ENCODE measurements around the gene PRRT4.

PRRT4 gene

GRCh38 chr7:128361411-128362379 is at the start of gene PRRT4:
PRRT4 (minus strand) TSS chr7:128361690.
- peak; percentile 48 to 62 for DNase-seq

DNA sequence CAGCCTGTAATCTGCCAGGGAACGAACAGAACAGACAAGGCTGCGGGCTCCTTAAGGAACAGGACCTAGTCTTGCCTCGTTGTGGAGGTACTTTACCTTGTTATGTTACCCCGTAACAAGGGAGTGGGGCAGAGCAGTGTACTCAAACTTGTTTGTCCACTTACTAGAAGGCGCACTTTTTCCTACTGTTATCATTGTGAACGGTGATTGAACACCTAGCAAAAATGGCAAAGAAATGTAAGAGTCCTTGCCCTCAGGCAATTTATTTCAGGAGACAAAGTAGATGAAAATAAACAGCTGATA is 48.9 kb upstream of the PRRT4 start:
- DNase-seq: no peak

GRCh38 chr7:128409596-128410450 is 48.3 kb upstream of the PRRT4 start, which contains the start of gene IMPDH1:
IMPDH1 (minus strand) TSS chr7:128409982; CDS start chr7:128409901, 81 bp downstream.
- peak; percentile 95 to 96 for DNase-seq

- no peak for DNase-seq
Observed at GRCh38 chr7:128408709-128409595, 47.5 kb upstream of the PRRT4 start.

DNA sequence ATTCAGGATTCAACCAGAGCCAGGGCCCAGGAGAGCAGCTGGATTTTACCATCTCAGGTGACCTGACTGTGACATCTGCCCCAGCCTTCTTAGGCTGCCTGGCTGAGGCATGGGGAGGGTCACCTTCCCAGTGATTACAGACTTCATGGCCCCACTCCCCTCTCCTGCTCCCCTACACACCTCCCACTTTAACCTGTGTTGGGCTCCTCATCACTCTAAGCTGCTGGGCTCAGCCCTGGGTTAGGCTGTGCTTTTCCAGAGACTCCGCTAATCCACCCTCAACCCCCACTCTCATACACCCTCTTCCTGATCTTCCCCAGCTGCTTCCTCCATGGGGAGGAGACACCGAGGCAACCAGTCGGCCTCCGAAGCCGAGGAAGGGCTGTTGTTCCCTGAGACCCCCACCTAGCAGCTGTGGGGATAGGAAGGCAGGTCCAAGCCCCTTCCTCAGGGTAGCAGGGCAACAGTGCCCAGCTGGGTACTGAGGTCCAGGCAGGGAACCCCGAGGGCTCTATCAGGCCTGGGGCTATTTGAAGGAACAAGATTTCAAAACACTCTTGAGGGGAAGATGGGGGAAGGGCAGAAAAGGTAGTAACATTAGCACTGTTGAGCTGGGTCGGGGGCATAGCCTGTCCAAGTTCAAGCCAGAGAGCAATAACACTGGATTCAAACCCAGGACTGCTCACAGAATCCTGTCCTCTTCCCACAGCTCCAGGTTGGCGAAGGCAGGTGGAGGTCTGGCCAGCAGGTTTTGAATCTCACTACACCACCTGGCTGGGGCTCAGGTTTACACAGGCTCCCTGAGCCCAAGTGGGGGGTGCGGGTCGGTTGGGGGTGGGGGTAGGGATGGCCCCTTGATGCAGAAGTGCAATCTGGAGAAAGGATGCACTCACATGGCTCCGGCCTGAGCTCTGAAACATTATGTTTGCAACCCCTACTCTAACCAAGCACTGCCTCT is 46.5 kb upstream of the PRRT4 start:
- no peak for DNase-seq

GRCh38 chr7:128407233-128407589 is 45.7 kb upstream of the PRRT4 start:
- DNase-seq: no peak

DNA sequence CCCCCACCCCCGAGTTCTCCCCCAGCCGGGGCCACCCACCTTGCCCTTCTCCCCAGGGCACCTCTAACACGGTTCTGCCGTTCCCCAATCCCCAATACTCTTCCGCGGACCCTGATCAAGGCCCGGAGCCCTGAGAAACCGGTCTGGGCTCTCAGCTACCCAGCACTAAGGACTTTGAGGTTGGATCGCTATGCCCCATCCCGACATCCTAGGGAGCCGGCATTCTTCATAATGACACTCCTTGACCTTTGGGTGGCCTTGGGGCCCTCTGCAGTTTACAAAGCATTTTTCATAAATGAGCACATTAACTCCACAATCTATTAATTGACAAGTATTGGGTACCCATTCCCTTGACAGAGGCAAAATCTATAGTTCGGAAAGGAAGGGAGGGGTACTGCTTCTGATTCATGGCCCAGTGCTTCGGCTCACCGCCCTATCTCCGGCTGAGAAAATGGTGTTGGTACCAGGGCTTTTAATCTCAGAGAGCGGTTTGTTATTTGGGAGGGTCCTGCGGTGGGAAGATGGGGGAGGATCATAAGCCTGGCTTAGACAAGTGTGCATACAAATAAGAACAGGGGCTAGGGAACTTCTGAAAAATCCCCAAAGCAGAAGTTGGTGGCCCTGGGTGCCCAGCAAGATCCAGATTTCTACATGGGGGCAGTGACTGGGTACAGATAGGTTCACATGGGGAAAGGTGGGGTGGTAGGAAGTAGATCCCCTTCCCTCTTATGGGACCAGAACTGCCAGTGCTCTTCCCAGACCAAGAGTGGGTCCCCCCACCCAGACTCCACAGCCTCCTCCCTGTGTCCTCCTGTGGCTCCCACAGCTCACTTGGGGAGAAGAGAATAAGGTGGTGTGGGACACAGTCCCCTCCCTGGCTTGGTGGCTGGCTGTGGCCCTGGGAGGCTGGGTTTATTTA is 45.1 kb upstream of the PRRT4 start:
- peak in 1 of 2 experiments; percentile 28 for DNase-seq

- DNase-seq: peak; percentile 57 to 67
Observed at GRCh38 chr7:128405471-128406313, 44.2 kb upstream of the PRRT4 start.

GRCh38 chr7:128404886-128405470 is 43.5 kb upstream of the PRRT4 start:
- peak in 1 of 2 experiments; percentile 34 for DNase-seq

GRCh38 chr7:128404143-128404681 is 42.7 kb upstream of the PRRT4 start:
- no peak for DNase-seq

- DNase-seq: no peak
Observed at GRCh38 chr7:128403676-128404075, 42.2 kb upstream of the PRRT4 start.

GRCh38 chr7:128402356-128402755 is 40.9 kb upstream of the PRRT4 start:
- no peak for DNase-seq

- no peak for DNase-seq
Observed at GRCh38 chr7:128400566-128400965, 39.1 kb upstream of the PRRT4 start.

DNA sequence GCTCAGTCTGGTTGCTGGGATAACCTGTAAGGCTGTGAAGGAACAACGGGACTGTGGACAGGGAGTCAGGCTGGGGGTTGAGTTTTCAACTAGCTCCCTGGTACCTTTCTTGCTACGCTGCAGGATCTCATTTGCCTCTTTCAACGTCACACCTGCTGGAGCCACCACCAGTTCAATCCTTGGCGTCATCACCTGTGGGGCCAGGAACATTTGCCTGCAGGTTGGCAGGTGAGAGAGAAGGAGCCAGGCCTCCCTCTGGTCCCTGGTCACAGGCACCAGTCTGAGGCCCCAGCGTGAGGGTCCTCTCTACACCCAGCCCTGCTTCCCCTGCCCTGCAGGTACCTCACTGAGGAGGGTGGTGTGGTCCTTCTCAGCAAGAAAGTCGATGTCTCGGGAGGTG is 38.5 kb upstream of the PRRT4 start:
- no peak for DNase-seq

DNA sequence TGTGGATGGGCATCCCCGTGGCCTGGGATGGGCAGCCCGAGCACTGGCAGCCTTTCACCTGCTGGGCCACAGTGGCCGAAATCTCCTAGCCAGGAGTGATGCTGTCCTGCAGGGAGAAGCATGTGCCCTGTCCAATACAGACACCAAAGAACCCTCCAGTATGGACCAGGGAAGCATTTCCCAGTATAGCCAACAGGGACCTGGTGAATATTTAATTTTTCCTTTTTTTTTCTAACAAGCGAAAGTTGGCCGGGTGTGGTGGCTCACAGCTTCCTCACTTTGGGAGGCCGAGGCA is 37.3 kb upstream of the PRRT4 start:
- no peak for DNase-seq

DNA sequence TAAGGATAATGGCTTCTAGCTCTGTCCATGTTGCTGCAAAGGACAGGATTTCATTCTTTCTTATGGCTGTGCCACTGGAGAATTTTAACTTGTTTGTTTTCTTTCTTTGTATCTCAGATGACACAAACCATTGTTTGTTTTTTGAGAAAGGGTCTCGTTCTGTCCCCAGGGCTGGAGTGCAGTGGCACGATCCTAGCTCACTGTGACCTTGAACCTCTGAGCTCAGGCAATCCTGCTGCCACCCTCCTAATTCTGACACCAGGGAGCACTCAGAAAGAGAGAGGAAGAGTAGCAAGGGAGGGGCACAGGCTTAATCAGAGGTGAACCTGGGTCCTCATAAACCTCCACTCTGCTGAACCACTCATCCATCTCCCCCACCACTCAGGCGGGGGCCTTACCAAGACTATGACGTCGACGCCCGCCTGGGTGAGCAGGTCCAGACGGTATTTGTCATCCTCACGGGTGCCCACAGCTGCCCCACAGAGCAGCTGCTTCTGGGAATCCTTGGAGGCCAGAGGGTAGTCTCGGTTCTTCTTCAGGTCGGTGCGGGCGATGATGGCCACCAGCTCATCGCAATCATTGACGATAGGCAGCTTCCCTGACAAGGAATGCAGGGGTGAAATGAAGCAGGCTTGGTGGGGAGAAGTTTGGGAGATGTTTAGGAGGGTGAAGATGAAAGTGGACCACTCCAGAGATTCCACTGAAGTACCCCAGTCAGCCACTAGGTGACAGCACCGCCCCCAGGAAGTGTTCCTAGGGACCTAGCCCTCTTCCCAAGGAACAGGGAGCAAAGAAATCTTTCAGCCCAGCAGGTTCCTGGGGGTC is 36.7 kb upstream of the PRRT4 start:
- peak; percentile 59 to 64 for DNase-seq

DNA sequence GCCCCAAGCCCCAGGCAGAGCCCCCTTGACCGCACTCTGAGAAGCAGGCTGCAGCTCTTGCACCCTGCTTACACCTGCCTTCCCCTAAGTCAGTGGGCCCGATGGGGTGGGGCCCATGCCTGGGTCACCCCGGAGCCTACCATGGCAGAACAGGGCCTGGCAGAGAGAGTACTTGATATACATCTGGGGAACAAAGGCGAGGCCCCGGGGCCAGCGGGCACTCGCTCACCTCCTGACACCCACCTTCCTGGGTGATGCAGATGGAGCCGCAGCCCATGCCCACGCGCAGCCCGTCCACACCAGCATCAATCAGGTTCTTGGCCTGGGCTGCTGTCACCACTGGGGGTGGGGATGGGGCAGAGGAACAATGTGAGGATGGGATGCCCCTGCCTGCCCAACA is 34.9 kb upstream of the PRRT4 start:
- no peak for DNase-seq

DNA sequence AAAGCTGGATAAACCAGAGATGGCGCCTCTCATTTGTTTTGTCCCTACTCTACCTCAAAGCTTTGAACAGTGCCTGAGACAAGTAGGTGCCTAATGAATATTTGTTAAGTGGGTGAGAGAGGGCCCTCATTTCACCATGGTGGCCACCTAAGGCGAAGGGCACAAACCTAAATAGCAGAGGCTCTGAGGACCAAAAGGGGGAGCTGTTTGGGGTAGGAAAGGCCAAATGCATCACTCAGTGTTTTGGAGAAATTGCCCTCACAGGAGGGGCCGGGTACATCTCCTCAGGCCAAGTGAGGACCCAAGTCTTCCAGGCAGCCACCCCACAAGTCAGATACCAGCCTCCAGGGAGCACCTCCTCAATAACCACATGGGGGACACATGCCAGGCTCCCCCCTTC is 34.3 kb upstream of the PRRT4 start:
- DNase-seq: no peak

All from activated T-cell treated with anti-CD3 and anti-CD28 coated beads, Interleukin-2, amount 50 U/mL, for 48 hours (primary cell).